Liver (tissue), 9 donors: ENCODE results near the gene HLA-DOB. TPM values are rescaled to one million over a fixed set of nuclear protein-coding genes. Genes with fewer than 3 reads are reported as not detected.

Experiments
- DNase-seq: peaks from one replicate; pipeline ENCODE4 v3.0.0-alpha.2; 2017; ENCODE audit warnings: low spot score
- H3K27ac ChIP-seq, 2 donors: one replicate each; pipeline ENCODE4 v1.7.0; 2013; ENCODE audit warnings: inconsistent platforms in 2 of 2, low read length in 2 of 2, control low read depth in 1 of 2, low read depth in 1 of 2, mild to moderate bottlenecking in 1 of 2
- H3K27me3 ChIP-seq, 4 donors: one replicate each; pipeline versions ENCODE4 v1.6.1 to v1.7.0; 2013; ENCODE audit warnings: low read length in 3 of 4, inconsistent platforms in 1 of 4, mild to moderate bottlenecking in 1 of 4, moderate library complexity in 1 of 4; ENCODE audit not compliant: control insufficient read depth in 4 of 4, insufficient read depth in 4 of 4
- H3K36me3 ChIP-seq, 4 donors: one replicate each; pipeline versions ENCODE4 v1.6.1 to v1.7.0; 2013; ENCODE audit warnings: low read length in 3 of 4, mild to moderate bottlenecking in 3 of 4, low read depth in 1 of 4, moderate library complexity in 1 of 4; ENCODE audit not compliant: control insufficient read depth in 4 of 4, insufficient read depth in 3 of 4
- H3K4me1 ChIP-seq, 4 donors: one replicate each; pipeline versions ENCODE4 v1.6.1 to v1.7.0; 2013; ENCODE audit warnings: low read length in 3 of 4, mild to moderate bottlenecking in 3 of 4, moderate library complexity in 1 of 4; ENCODE audit not compliant: control insufficient read depth in 4 of 4, insufficient read depth in 4 of 4
- H3K4me3 ChIP-seq, 3 donors: one replicate each; pipeline versions ENCODE4 v1.6.1 to v1.7.0; 2013; ENCODE audit warnings: low read length in 3 of 3, control low read depth in 1 of 3, low read depth in 1 of 3, mild to moderate bottlenecking in 1 of 3
- H3K9ac ChIP-seq, 2 donors: one replicate each; pipeline ENCODE4 v1.7.0; 2013; ENCODE audit warnings: low read length in 2 of 2, mild to moderate bottlenecking in 2 of 2, moderate library complexity in 2 of 2, control low read depth in 1 of 2, low read depth in 1 of 2
- H3K9me3 ChIP-seq, 4 donors: one replicate each; pipeline versions ENCODE4 v1.6.1 to v1.7.0; 2013; ENCODE audit warnings: low read length in 3 of 4; ENCODE audit not compliant: control insufficient read depth in 4 of 4
- ATF3 ChIP-seq: IDR thresholded peaks from 2 replicates; pipeline ENCODE4 v1.6.1; 2016; ENCODE audit warnings: antibody characterized with exemption
- CTCF ChIP-seq: fragments of 150-350 bp; IDR thresholded peaks from 2 replicates; pipeline ENCODE4 v1.5.1; 2017; ENCODE audit warnings: improper control_type of control experiment, low read depth, low read length; ENCODE audit not compliant: missing input control
- EGR1 ChIP-seq, 2 donors: IDR thresholded peaks; 2 replicates each; pipeline ENCODE4 v1.6.1; 2016 to 2018; ENCODE audit warnings: antibody characterized with exemption in 2 of 2, low read depth in 2 of 2
- FOXA1 ChIP-seq: IDR thresholded peaks from 2 replicates; pipeline ENCODE4 v1.6.1; 2016; ENCODE audit warnings: antibody characterized with exemption
- FOXA2 ChIP-seq: IDR thresholded peaks from 2 replicates; pipeline ENCODE4 v1.6.1; 2016; ENCODE audit warnings: antibody characterized with exemption
- GABPA ChIP-seq, 2 donors: IDR thresholded peaks in 1 of 2; conservative IDR thresholded peaks in 1 of 2; 2 replicates each; pipeline ENCODE4 v1.6.1; 2016; ENCODE audit warnings: antibody characterized with exemption in 2 of 2, mild to moderate bottlenecking in 1 of 2, moderate library complexity in 1 of 2
- HNF4A ChIP-seq, 2 donors: conservative IDR thresholded peaks; 2 replicates each; pipeline ENCODE4 v1.6.1; 2016; ENCODE audit warnings: antibody characterized with exemption in 2 of 2, mild to moderate bottlenecking in 2 of 2
- HNF4G ChIP-seq: IDR thresholded peaks from 2 replicates; pipeline ENCODE4 v1.6.1; 2016; ENCODE audit warnings: antibody characterized with exemption
- JUND ChIP-seq, 2 donors: IDR thresholded peaks; 2 replicates each; pipeline ENCODE4 v1.6.1; 2016; ENCODE audit warnings: antibody characterized with exemption in 2 of 2
- NR2F2 ChIP-seq: IDR thresholded peaks from 2 replicates; pipeline ENCODE4 v1.6.1; 2016; ENCODE audit warnings: antibody characterized with exemption
- RAD21 ChIP-seq, 2 donors: IDR thresholded peaks; 2 replicates each; pipeline ENCODE4 v1.6.1; 2016; ENCODE audit warnings: antibody characterized with exemption in 2 of 2, mild to moderate bottlenecking in 2 of 2
- RXRA ChIP-seq, 2 donors: IDR thresholded peaks; 2 replicates each; pipeline ENCODE4 v1.6.1; 2017 to 2018; ENCODE audit warnings: antibody characterized with exemption in 2 of 2, mild to moderate bottlenecking in 1 of 2
- SP1 ChIP-seq: IDR thresholded peaks from 2 replicates; pipeline ENCODE4 v1.6.1; 2018; ENCODE audit warnings: antibody characterized with exemption, mild to moderate bottlenecking
- TAF1 ChIP-seq: conservative IDR thresholded peaks from 2 replicates; pipeline ENCODE4 v1.6.1; 2016; ENCODE audit warnings: antibody characterized with exemption, mild to moderate bottlenecking
- YY1 ChIP-seq: IDR thresholded peaks from 2 replicates; pipeline ENCODE4 v1.6.1; 2016; ENCODE audit warnings: antibody characterized with exemption, mild to moderate bottlenecking
- ZBTB33 ChIP-seq: IDR thresholded peaks from 2 replicates; pipeline ENCODE4 v1.6.1; 2016; ENCODE audit warnings: antibody characterized with exemption
- WGBS: extraction: QIAGEN DNeasy Blood & Tissue Kit; methylation state at CpG from one replicate; pipeline ENCODE4 v1.1.7; 2013; 5-methylcytosine and 5-hydroxymethylcytosine counted together
- polyA plus RNA-seq, 2 donors: library from polyadenylated mRNA; stranded (reverse) in 1 of 2; unstranded in 1 of 2; fragments of 200-250 nt in 1 of 2; fragments of >200 nt in 1 of 2; fragmentation: Nextera tagmentation in 1 of 2; extraction: Ambion mirVana in 1 of 2; gene quantifications; one replicate each; pipeline versions ENCODE4 v1.2.1 to v1.2.3, GENCODE V29; 2013 to 2015
- total RNA-seq, 2 donors: library from RNA; depleted of rRNA; stranded (reverse); fragments of >200 nt; gene quantifications; one replicate each; pipeline ENCODE4 v1.2.3, GENCODE V29; 2014
- TF ChIP-seq, protein P1 (sequence below): IDR thresholded peaks from 2 replicates; pipeline ENCODE4 v1.6.1; 2016; ENCODE audit warnings: antibody characterized with exemption, mild to moderate bottlenecking
- TF ChIP-seq, protein P2 (sequence below): IDR thresholded peaks from 2 replicates; pipeline ENCODE4 v1.6.1; 2016; ENCODE audit warnings: antibody characterized with exemption
- donor health status: healthy.
- donor health status: healthy.
- donor health status: healthy.
- donor health status: healthy.
- donor health status: healthy.

Gene HLA-DOB
- total and polyA plus RNA-seq, 4 donors, result 0.16 to 0.67 (median 0.25) TPM; not detected in 1

DNA sequence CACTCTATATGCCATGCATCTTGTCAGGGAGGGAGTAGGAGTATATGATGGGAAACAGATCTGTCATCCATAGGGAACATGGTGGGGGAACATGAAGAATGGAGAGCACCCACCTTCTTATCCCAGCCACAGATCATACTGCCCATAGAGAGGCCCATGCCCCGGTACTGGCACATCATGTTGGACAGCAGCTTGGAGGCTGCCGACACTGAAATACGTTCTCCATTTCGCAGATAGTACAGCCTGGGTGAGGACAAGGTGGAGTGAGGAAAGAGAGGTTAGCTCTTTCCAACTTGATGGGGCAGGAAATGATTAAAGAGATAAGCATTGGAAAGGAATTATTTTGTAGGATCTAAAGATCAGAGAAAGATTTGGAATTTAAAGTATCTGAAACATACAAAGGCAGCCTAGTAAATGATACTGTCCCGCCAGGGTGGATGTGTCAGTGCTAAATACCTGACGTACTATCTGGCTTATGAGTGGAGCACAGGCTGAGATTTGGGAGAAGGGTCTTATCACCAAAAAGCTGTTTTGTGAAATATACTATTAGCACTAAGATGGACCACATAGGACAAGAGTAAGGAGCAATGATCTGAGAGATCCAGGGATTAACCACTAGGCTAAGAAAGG lies 25.3 kb upstream of the HLA-DOB start:
- no peak overlapping the region for H3K9ac ChIP-seq
- H3K4me3 ChIP-seq, result no peak overlapping the region
- peaks cover 2 to 16% (median 6%) of the 10 kb centered on the region in 4 donors for H3K36me3 ChIP-seq
- no peaks in the 10 kb centered on the region for H3K9me3 ChIP-seq
- TF ChIP-seq CTCF, result no peak
- no peak for TF ChIP-seq RXRA (IDR thresholded peaks at IDR 0.05)
- TF ChIP-seq HNF4G, result no peak
- no peak for TF ChIP-seq FOXA1
- WGBS, result 90% methylated on average over 6 of the region's 6 CpGs
- peaks cover 9 to 54% (median 25%) of the 10 kb centered on the region in 4 donors for H3K4me1 ChIP-seq
- H3K27me3 ChIP-seq, result no peaks in the 10 kb centered on the region
- no peak for DNase-seq
- peak overlapping the region; percentile 9 to 24 for H3K27ac ChIP-seq

DNA sequence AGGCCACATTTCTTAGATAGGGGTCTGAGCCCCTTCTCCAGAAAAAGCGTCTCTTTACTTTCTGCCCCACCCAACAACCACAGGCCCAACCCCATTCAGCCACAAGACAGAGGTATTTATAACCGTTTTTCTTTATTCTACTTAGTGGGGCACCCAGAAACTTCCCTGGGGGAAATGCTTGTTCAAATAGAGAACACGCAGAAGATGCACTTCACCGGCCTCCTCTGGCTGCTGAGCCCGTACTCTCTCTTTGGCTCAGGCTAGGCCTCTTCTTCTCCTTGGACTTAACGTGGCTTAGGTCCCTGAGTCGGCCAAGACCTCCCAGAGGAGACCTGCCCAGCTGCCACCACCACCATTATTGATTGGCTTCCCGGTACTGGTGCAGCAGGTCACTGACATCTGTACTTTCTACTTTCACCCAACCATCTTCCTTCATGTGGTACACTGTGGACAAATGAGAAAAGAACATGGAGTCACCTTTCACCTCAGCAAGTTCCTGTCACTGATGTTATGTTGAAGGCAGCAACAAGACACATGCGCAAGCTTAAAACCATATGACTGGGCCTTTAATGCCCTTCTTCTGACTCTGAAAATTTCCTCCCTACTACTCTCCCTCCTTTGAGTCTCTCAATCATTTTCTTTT lies 23.9 kb upstream of the HLA-DOB start:
- Histone ChIP-seq H3K9ac (no peak overlapping the region), H3K27me3 (no peaks in the 10 kb centered on the region), H3K4me1 (peaks cover 9 to 51% (median 23%) of the 10 kb centered on the region in 4 donors), H3K27ac (peak overlapping the region; percentile 36 to 54), H3K4me3 (no peak overlapping the region), H3K9me3 (no peaks in the 10 kb centered on the region), H3K36me3 (peaks cover 2 to 6% (median 4%) of the 10 kb centered on the region in 4 donors)
- 62% methylated on average over 9 of the region's 9 CpGs for WGBS
- TF ChIP-seq RAD21 (IDR thresholded peaks at IDR 0.05), result no peak
- TF ChIP-seq FOXA2, result no peak
- no peak for TF ChIP-seq HNF4G
- TF ChIP-seq, protein P1, sequence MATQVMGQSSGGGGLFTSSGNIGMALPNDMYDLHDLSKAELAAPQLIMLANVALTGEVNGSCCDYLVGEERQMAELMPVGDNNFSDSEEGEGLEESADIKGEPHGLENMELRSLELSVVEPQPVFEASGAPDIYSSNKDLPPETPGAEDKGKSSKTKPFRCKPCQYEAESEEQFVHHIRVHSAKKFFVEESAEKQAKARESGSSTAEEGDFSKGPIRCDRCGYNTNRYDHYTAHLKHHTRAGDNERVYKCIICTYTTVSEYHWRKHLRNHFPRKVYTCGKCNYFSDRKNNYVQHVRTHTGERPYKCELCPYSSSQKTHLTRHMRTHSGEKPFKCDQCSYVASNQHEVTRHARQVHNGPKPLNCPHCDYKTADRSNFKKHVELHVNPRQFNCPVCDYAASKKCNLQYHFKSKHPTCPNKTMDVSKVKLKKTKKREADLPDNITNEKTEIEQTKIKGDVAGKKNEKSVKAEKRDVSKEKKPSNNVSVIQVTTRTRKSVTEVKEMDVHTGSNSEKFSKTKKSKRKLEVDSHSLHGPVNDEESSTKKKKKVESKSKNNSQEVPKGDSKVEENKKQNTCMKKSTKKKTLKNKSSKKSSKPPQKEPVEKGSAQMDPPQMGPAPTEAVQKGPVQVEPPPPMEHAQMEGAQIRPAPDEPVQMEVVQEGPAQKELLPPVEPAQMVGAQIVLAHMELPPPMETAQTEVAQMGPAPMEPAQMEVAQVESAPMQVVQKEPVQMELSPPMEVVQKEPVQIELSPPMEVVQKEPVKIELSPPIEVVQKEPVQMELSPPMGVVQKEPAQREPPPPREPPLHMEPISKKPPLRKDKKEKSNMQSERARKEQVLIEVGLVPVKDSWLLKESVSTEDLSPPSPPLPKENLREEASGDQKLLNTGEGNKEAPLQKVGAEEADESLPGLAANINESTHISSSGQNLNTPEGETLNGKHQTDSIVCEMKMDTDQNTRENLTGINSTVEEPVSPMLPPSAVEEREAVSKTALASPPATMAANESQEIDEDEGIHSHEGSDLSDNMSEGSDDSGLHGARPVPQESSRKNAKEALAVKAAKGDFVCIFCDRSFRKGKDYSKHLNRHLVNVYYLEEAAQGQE, result no peak
- peak; percentile 73 for TF ChIP-seq YY1
- TF ChIP-seq NR2F2, result peak; percentile 33
- TF ChIP-seq FOXA1, result no peak
- TF ChIP-seq ZBTB33, result no peak
- peak; percentile 55 to 69 for TF ChIP-seq HNF4A (conservative IDR thresholded peaks at IDR 0.05)
- TF ChIP-seq RXRA (IDR thresholded peaks at IDR 0.05), result peak; percentile 76 to 86
- TF ChIP-seq JUND (IDR thresholded peaks at IDR 0.05), result no peak
- TF ChIP-seq, protein P2, sequence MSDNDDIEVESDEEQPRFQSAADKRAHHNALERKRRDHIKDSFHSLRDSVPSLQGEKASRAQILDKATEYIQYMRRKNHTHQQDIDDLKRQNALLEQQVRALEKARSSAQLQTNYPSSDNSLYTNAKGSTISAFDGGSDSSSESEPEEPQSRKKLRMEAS, result peak; percentile 15
- TF ChIP-seq ATF3, result no peak
- peak in 1 of 2 donors; percentile 25 for TF ChIP-seq GABPA (IDR thresholded peaks at IDR 0.05 in 1 of 2, conservative IDR thresholded peaks at IDR 0.05 in 1 of 2)
- no peak for TF ChIP-seq EGR1 (IDR thresholded peaks at IDR 0.05; ENCODE audit: low read depth in 2 of 2)
- TF ChIP-seq SP1, result peak; percentile 79
- no peak for TF ChIP-seq CTCF
- no peak for TF ChIP-seq TAF1
- DNase-seq, result no peak
